ENCODE data around the gene GUCY2D. TPM values are rescaled to one million over a fixed set of nuclear protein-coding genes. Genes with fewer than 3 reads are reported as not detected.

The GUCY2D gene
- total and polyA plus RNA-seq, 7 donors, result 0.04 TPM; not detected in 6

DNA sequence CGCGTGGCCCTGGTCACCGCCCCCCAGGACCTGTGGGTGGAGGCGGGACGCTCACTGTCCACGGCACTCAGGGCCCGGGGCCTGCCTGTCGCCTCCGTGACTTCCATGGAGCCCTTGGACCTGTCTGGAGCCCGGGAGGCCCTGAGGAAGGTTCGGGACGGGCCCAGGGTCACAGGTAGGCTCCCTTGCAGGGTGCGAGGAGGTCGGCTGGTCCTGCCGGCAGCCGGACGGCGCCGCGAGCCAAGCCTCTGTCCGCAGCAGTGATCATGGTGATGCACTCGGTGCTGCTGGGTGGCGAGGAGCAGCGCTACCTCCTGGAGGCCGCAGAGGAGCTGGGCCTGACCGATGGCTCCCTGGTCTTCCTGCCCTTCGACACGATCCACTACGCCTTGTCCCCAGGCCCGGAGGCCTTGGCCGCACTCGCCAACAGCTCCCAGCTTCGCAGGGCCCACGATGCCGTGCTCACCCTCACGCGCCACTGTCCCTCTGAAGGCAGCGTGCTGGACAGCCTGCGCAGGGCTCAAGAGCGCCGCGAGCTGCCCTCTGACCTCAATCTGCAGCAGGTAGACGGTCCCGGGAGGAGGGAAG is 1.3 kb downstream of the GUCY2D start:
- H3K4me1 ChIP-seq, result peaks cover 0 to 17% (median 13%) of the 10 kb centered on the region in 4 donors
- 33 to 62% methylated on average over 44 of the region's 44 CpGs for WGBS, 2 donors
- DNase-seq, result peak; percentile 56
- TF ChIP-seq, protein P1, sequence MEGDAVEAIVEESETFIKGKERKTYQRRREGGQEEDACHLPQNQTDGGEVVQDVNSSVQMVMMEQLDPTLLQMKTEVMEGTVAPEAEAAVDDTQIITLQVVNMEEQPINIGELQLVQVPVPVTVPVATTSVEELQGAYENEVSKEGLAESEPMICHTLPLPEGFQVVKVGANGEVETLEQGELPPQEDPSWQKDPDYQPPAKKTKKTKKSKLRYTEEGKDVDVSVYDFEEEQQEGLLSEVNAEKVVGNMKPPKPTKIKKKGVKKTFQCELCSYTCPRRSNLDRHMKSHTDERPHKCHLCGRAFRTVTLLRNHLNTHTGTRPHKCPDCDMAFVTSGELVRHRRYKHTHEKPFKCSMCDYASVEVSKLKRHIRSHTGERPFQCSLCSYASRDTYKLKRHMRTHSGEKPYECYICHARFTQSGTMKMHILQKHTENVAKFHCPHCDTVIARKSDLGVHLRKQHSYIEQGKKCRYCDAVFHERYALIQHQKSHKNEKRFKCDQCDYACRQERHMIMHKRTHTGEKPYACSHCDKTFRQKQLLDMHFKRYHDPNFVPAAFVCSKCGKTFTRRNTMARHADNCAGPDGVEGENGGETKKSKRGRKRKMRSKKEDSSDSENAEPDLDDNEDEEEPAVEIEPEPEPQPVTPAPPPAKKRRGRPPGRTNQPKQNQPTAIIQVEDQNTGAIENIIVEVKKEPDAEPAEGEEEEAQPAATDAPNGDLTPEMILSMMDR (IDR thresholded peaks at IDR 0.05), result no peak
- TF ChIP-seq POLR2A (IDR thresholded peaks at IDR 0.05) (no peak), POLR2AphosphoS5 (IDR thresholded peaks at IDR 0.05) (no peak), EP300 (IDR thresholded peaks at IDR 0.05) (no peak)
- H3K9me3 ChIP-seq, result no peaks in the 10 kb centered on the region
- intact Hi-C loops (cut with DNase I), result no loop called here
- H3K27ac ChIP-seq, result no peak overlapping the region
- H3K27me3 ChIP-seq, result peaks cover 15 to 56% (median 35%) of the 10 kb centered on the region in 3 donors
- H3K4me3 ChIP-seq, result peak overlapping the region in 2 of 4 donors; percentile 39 to 40
- H3K36me3 ChIP-seq, result no peaks in the 10 kb centered on the region

DNA sequence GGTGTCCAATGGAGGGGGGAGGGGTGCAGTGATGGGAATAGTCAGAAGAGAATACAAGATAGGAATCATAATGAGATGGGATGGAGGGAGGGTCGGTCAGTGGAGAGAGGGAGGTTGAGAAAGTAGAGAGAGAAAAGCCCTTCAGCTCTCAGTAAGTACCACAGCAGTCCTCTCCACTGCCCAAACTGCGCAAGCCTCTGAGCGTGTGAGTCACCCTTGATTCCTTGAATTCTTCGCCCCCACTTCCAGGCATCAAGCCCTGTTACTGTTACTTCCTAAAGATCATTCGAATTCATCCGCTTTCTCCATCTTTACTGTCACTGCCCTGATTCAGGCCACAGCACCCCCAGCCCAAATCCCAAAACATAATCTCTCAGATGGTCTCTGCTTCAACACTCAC is 2.5 kb downstream of the GUCY2D start:
- 91% methylated on average over 6 of the region's 6 CpGs for WGBS, 2 donors

DNA sequence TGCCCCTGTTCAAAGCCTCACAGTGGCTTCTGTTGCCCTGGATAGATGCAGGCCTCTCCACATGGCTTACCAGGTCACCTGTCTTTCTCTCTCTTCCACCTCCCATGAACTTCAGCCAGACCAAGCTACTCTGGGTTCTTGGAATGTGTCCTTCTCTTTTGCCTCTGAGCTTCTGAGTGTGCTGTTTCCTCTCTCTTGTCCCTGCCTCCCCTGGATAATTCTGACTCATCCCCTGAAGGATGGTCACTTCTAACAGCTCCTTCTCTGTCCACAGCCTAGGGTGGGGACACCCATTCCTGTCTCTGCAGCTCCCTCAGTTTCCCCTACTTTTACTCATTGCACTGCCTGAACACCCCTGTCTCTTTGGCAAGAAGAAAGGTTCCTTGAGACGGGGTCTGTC is 2.9 kb downstream of the GUCY2D start:
- WGBS, 2 donors, result 90 to 94% methylated on average over 1 of the region's 1 CpG
- DNase-seq, result peak; percentile 27
- Histone ChIP-seq H3K4me3 (no peak overlapping the region), H3K27ac (no peak overlapping the region), H3K9me3 (no peaks in the 10 kb centered on the region), H3K36me3 (no peaks in the 10 kb centered on the region), H3K4me1 (peaks cover 0 to 17% (median 13%) of the 10 kb centered on the region in 4 donors), H3K27me3 (peaks cover 15 to 48% (median 35%) of the 10 kb centered on the region in 3 donors)
- intact Hi-C loops (cut with DNase I), result no loop called here
- TF ChIP-seq POLR2AphosphoS5 (IDR thresholded peaks at IDR 0.05), result no peak
- TF ChIP-seq EP300 (IDR thresholded peaks at IDR 0.05), result no peak
- TF ChIP-seq POLR2A (IDR thresholded peaks at IDR 0.05), result no peak
- TF ChIP-seq, protein P1 (IDR thresholded peaks at IDR 0.05), result no peak

More for the DNA sequence above, 2.5 kb downstream of the GUCY2D start:
- no peak for TF ChIP-seq POLR2AphosphoS5 (IDR thresholded peaks at IDR 0.05)
- TF ChIP-seq POLR2A (IDR thresholded peaks at IDR 0.05), result no peak
- TF ChIP-seq EP300 (IDR thresholded peaks at IDR 0.05), result no peak
- TF ChIP-seq, protein P1 (IDR thresholded peaks at IDR 0.05), result no peak
- no peak overlapping the region for H3K27ac ChIP-seq
- peaks cover 0 to 17% (median 13%) of the 10 kb centered on the region in 4 donors for H3K4me1 ChIP-seq
- intact Hi-C loops (cut with DNase I), result no loop called here
- DNase-seq, result peak; percentile 18
- no peaks in the 10 kb centered on the region for H3K36me3 ChIP-seq
- H3K27me3 ChIP-seq, result peaks cover 15 to 52% (median 35%) of the 10 kb centered on the region in 3 donors
- no peaks in the 10 kb centered on the region for H3K9me3 ChIP-seq
- H3K4me3 ChIP-seq, result no peak overlapping the region

DNA sequence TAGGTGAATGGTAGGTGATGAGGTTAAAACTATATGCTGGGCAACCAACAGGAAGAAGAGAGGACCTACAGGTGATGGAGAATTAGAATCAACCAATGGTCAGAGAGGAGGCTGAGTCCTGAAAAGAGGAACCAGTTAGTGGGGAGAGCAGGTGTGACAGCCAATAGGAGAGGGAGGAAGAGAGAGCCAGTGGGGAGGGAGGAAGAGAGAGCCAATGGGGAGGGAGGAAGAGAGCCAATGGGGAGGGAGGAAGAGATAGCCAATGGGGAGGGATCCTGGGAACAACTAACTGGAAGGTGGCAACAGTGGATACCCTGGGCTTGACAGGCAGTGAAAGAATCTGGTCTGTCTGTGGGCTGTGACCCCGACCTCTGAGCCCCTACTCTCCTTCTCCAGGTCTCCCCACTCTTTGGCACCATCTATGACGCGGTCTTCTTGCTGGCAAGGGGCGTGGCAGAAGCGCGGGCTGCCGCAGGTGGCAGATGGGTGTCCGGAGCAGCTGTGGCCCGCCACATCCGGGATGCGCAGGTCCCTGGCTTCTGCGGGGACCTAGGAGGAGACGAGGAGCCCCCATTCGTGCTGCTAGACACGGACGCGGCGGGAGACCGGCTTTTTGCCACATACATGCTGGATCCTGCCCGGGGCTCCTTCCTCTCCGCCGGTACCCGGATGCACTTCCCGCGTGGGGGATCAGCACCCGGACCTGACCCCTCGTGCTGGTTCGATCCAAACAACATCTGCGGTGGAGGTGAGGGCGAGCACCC is 3.7 kb downstream of the GUCY2D start:
- WGBS, 2 donors, result 93 to 95% methylated on average over 30 of the region's 30 CpGs
- peaks cover 15 to 40% (median 27%) of the 10 kb centered on the region in 3 donors for H3K27me3 ChIP-seq

More for the DNA sequence above, 3.7 kb downstream of the GUCY2D start:
- no peaks in the 10 kb centered on the region for H3K9me3 ChIP-seq
- intact Hi-C loops (cut with DNase I), result no loop called here
- TF ChIP-seq POLR2A (IDR thresholded peaks at IDR 0.05) (no peak), POLR2AphosphoS5 (IDR thresholded peaks at IDR 0.05) (no peak), EP300 (IDR thresholded peaks at IDR 0.05) (no peak)
- TF ChIP-seq, protein P1 (IDR thresholded peaks at IDR 0.05), result no peak
- H3K4me3 ChIP-seq, result no peak overlapping the region
- peak; percentile 55 for DNase-seq
- peaks cover 0 to 17% (median 13%) of the 10 kb centered on the region in 4 donors for H3K4me1 ChIP-seq
- H3K27ac ChIP-seq, result no peak overlapping the region
- H3K36me3 ChIP-seq, result no peaks in the 10 kb centered on the region

Measured in sigmoid colon (tissue), 7 donors.